A673 (cell line): ENCODE measurements around the gene C16orf74.

ENCODE experiments used
- EZH2 ChIP-seq: fragments of 200-600 bp; sonication (generic); IDR thresholded peaks from 2 replicates; pipeline ENCODE4 v1.6.1; 2017; ENCODE audit warnings: borderline replicate concordance, low read depth, mild to moderate bottlenecking, mixed read lengths, antibody characterized with exemption, low read length; ENCODE audit not compliant: poor library complexity, severe bottlenecking
- TF ChIP-seq, protein P1 (sequence below): fragments of 300-800, 200-600 bp; sonication (generic); conservative IDR thresholded peaks from 2 replicates; pipeline ENCODE4 v1.5.1; 2017; ENCODE audit warnings: low read depth, mild to moderate bottlenecking, antibody characterized with exemption, low read length, moderate library complexity, mixed read lengths

DNA sequence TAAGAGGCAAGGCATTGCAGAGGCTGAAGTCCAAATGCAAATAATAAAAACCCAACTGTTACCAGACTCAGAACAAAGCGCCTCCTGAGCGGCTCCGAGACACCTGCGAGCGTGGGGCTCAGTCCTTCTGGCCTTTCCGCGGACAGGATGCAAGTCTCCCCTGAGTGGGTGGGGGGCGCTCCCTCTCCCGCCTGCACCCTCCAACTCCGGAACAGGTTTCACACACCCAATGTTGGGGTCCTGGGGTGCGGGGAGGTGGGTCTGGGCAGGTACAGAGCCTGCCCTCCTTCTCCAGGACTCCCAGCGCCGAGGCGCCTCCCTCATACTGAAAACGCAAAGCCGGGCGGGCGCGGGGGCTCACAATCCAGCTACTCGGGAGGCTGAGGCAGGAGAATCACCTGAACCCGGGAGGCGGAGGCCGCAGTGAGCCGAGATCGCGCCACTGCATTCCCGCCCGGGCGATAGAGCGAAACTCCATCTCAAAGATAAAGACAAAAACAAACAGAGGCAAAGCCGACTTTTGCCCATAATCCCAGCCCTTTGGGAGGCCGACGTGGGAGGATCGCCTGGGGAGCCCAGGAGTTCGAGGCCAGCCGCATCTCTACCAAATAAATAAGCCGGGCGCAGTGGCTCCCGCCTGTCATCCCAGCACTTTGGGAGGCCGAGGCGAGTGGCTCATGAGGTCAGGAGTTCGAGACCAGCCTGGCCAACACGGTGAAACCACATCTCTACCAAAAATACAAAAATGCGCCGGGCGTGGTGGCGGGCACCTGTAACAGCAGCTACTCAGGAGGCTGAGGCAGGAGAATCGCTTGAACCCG lies 63.0 kb downstream of the C16orf74 start:
- TF ChIP-seq, protein P1, sequence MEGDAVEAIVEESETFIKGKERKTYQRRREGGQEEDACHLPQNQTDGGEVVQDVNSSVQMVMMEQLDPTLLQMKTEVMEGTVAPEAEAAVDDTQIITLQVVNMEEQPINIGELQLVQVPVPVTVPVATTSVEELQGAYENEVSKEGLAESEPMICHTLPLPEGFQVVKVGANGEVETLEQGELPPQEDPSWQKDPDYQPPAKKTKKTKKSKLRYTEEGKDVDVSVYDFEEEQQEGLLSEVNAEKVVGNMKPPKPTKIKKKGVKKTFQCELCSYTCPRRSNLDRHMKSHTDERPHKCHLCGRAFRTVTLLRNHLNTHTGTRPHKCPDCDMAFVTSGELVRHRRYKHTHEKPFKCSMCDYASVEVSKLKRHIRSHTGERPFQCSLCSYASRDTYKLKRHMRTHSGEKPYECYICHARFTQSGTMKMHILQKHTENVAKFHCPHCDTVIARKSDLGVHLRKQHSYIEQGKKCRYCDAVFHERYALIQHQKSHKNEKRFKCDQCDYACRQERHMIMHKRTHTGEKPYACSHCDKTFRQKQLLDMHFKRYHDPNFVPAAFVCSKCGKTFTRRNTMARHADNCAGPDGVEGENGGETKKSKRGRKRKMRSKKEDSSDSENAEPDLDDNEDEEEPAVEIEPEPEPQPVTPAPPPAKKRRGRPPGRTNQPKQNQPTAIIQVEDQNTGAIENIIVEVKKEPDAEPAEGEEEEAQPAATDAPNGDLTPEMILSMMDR, result no peak
- no peak for TF ChIP-seq EZH2
